HEK293 (cell line): Measurements from ENCODE around the gene BCAT1.

ENCODE experiments used
- CTCF ChIA-PET: fragments of 350-600 bp; formaldehyde crosslinking; extraction: SDS; loops from one replicate; lab custom pipeline; 2021; ENCODE audit warnings: antibody characterized with exemption; lab: Yijun Ruan, JAX
- POLR2A ChIA-PET: fragments of 300-600 bp; formaldehyde crosslinking; extraction: SDS; loops from one replicate; lab custom pipeline; 2020; ENCODE audit warnings: antibody characterized with exemption, inconsistent platforms; lab: Yijun Ruan, JAX
- H3K27ac ChIP-seq: fragments of 200-500 bp; sonication (Bioruptor generic); 2 replicates; pipeline ENCODE4 v1.5.1; 2014; ENCODE audit warnings: low read depth, low read length, control low read depth, inconsistent platforms; ENCODE audit errors: extremely low read depth
- H3K36me3 ChIP-seq, 2 experiments: fragments of 200-500 bp in 1 of 2; sonication (Bioruptor generic) in 1 of 2; 1 replicate in 1 of 2; 2 replicates in 1 of 2; pipeline ENCODE4 v1.5.1; 2014 to 2017; ENCODE audit warnings: inconsistent platforms in 2 of 2, low read length in 2 of 2; ENCODE audit not compliant: control insufficient read depth in 2 of 2, insufficient read depth in 1 of 2
- H3K4me1 ChIP-seq: fragments of 200-500 bp; sonication (Bioruptor generic); 2 replicates; pipeline ENCODE4 v1.5.1; 2014; ENCODE audit warnings: mild to moderate bottlenecking, low read length, inconsistent platforms; ENCODE audit not compliant: control insufficient read depth, insufficient read depth
- H3K4me3 ChIP-seq: 2 replicates; pipeline ENCODE4 v1.5.1; 2011; ENCODE audit warnings: low read depth, mild to moderate bottlenecking, control low read depth, low read length, moderate library complexity
- H3K9me3 ChIP-seq: fragments of 200-500 bp; sonication (Bioruptor generic); 2 replicates; pipeline ENCODE4 v1.5.1; 2014; ENCODE audit warnings: low read depth, low read length, inconsistent platforms; ENCODE audit not compliant: control insufficient read depth, insufficient read depth
- FEZF1 ChIP-seq: fragments of 450-650 bp; formaldehyde crosslinking; IDR thresholded peaks from 2 replicates; pipeline ENCODE4 v1.5.1; 2016; ENCODE audit warnings: missing biosample characterization, missing genetic modification characterization
- GLI2 ChIP-seq: fragments of 450-650 bp; formaldehyde crosslinking; IDR thresholded peaks from 2 replicates; pipeline ENCODE4; 2017; ENCODE audit warnings: missing biosample characterization, missing genetic modification characterization, low read depth, borderline replicate concordance
- HOXC10 ChIP-seq: sonication (generic); formaldehyde crosslinking; IDR thresholded peaks from 2 replicates; pipeline ENCODE4 v1.8.1; 2023; ENCODE audit warnings: mild to moderate bottlenecking, missing genetic modification reagents
- KLF7 ChIP-seq: fragments of 450-650 bp; formaldehyde crosslinking; IDR thresholded peaks from 2 replicates; pipeline ENCODE4 v1.5.1; 2016; ENCODE audit warnings: missing biosample characterization, missing genetic modification characterization, borderline replicate concordance
- TRIM28 ChIP-seq: IDR thresholded peaks from 2 replicates; pipeline ENCODE4 v1.6.1; 2011; ENCODE audit warnings: low read length, control low read depth, borderline replicate concordance
- YY2 ChIP-seq: fragments of 450-650 bp; formaldehyde crosslinking; IDR thresholded peaks from 2 replicates; pipeline ENCODE4 v1.5.1; 2016; ENCODE audit warnings: missing biosample characterization, missing genetic modification characterization
- ZNF121 ChIP-seq: fragments of 450-650 bp; formaldehyde crosslinking; IDR thresholded peaks from 2 replicates; pipeline ENCODE4 v1.5.1; 2016; ENCODE audit warnings: missing biosample characterization, missing genetic modification characterization
- ZNF146 ChIP-seq: fragments of 450-650 bp; formaldehyde crosslinking; IDR thresholded peaks from 2 replicates; pipeline ENCODE4 v1.5.1; 2016; ENCODE audit warnings: missing biosample characterization, missing genetic modification characterization
- ZNF2 ChIP-seq: fragments of 450-650 bp; formaldehyde crosslinking; IDR thresholded peaks from 2 replicates; pipeline ENCODE4 v1.5.1; 2016; ENCODE audit warnings: missing biosample characterization, missing genetic modification characterization
- ZNF335 ChIP-seq: fragments of 450-650 bp; formaldehyde crosslinking; conservative IDR thresholded peaks from 2 replicates; pipeline ENCODE4 v1.5.1; 2016; ENCODE audit warnings: missing biosample characterization, missing genetic modification characterization
- ZNF341 ChIP-seq: fragments of 450-650 bp; formaldehyde crosslinking; IDR thresholded peaks from 2 replicates; pipeline ENCODE4; 2016; ENCODE audit warnings: low read depth, missing biosample characterization, missing genetic modification characterization
- ZNF350 ChIP-seq: fragments of 450-650 bp; formaldehyde crosslinking; IDR thresholded peaks from 2 replicates; pipeline ENCODE4 v1.5.0; 2017; ENCODE audit warnings: missing biosample characterization, mild to moderate bottlenecking, missing genetic modification characterization
- ZNF394 ChIP-seq: fragments of 450-650 bp; formaldehyde crosslinking; IDR thresholded peaks from 2 replicates; pipeline ENCODE4 v1.5.1; 2016; ENCODE audit warnings: missing biosample characterization, missing genetic modification characterization, mild to moderate bottlenecking, moderate library complexity, borderline replicate concordance
- ZNF654 ChIP-seq: fragments of 450-650 bp; formaldehyde crosslinking; IDR thresholded peaks from 2 replicates; pipeline ENCODE4 v1.5.1; 2016; ENCODE audit warnings: low read depth, missing biosample characterization, missing genetic modification characterization
- ZNF660 ChIP-seq: fragments of 450-650 bp; IDR thresholded peaks from 2 replicates; pipeline ENCODE4 v1.5.1; 2018; ENCODE audit warnings: missing biosample characterization, mild to moderate bottlenecking, missing genetic modification characterization
- ZNF768 ChIP-seq: fragments of 450-650 bp; formaldehyde crosslinking; IDR thresholded peaks from 2 replicates; pipeline ENCODE4 v1.5.1; 2018; ENCODE audit warnings: missing biosample characterization, mild to moderate bottlenecking, missing genetic modification characterization
- ZNF791 ChIP-seq: fragments of 450-650 bp; formaldehyde crosslinking; IDR thresholded peaks from 2 replicates; pipeline ENCODE4 v1.5.1; 2016; ENCODE audit warnings: missing biosample characterization, missing genetic modification characterization
- ZNF843 ChIP-seq: fragments of 450-650 bp; formaldehyde crosslinking; IDR thresholded peaks from 2 replicates; pipeline ENCODE4 v1.5.1; 2016; ENCODE audit warnings: missing biosample characterization, missing genetic modification characterization
- TF ChIP-seq, protein P1 (sequence below): fragments of 450-650 bp; formaldehyde crosslinking; IDR thresholded peaks from 2 replicates; pipeline ENCODE4 v1.5.1; 2016; ENCODE audit warnings: missing biosample characterization, missing genetic modification characterization
- TF ChIP-seq, protein P2 (sequence below): fragments of 450-650 bp; formaldehyde crosslinking; IDR thresholded peaks from 2 replicates; pipeline ENCODE4 v1.5.1; 2016; ENCODE audit warnings: missing biosample characterization, missing genetic modification characterization, borderline replicate concordance
- TF ChIP-seq, protein P3 (sequence below): fragments of 450-650 bp; IDR thresholded peaks from 2 replicates; pipeline ENCODE4 v1.5.1; 2018; ENCODE audit warnings: missing biosample characterization, missing genetic modification characterization
- TF ChIP-seq, protein P4 (sequence below): fragments of 450-650 bp; formaldehyde crosslinking; IDR thresholded peaks from 2 replicates; pipeline ENCODE4 v1.5.1; 2016; ENCODE audit warnings: missing biosample characterization, missing genetic modification characterization
- TF ChIP-seq, protein P5 (sequence below): fragments of 450-650 bp; formaldehyde crosslinking; IDR thresholded peaks from 2 replicates; pipeline ENCODE4 v1.5.1; 2016; ENCODE audit warnings: missing biosample characterization, missing genetic modification characterization

BCAT1 gene

DNA sequence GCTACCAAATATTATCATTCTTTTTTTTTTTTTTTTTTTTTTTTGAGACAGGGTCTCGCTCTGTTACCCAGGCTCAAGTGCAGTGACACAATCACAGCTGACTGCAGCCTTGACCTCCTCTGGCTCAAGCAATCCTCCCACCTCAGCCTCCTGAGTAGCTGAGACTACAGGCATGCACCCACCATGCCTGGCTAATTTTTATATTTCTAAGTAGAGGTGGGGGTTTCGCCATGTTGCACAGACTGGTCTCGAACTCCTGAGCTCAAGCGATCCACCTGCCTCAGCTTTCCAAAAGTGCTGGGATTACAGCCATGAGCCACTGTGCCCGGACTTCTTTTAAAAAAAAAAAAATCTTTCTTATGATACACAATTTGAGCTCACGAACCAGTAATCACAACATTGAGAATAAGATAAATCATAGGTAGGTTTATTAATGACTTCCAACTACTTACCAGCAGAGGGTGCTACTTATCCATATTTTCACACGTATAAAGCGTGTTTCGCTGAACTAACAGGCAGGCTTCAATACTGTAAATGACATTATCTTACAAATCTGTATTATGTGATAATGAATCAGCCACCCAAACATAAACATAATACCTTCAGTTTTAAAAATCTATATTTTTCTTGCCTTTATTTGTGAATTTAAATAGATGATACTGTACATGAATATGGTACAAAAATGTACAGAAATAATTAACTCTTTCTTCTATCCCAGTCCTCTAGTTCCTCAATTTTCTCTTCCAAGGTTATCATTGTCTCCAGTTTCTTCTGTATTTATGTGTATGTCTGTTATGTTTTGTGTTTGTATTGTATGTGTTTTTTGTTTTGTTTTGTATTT lies 42.5 kb upstream of the BCAT1 start:
- POLR2A ChIA-PET: no interaction called here

DNA sequence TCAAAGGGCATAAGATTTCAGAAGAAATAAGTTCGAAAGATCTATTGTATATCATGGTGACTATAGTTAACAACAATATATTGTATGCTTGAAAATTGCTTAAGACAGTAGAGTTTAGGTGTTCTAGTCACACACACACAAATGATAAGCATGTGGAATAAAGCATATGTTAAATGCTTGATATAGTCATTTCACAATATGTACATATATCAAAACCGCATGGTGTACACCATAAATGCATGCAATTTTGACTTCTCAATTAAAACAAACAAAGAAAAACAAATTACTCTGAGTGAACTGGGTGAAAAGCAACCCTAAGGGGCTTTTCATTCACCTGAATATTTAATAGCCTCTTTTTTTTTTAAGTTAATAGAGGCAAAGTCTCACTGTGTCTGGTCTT lies 40.3 kb upstream of the BCAT1 start:
- no peaks in the 10 kb centered on the region for H3K36me3 ChIP-seq
- ChIA-PET POLR2A (no interaction called here), CTCF (interaction anchor here (0.6 kb wide), 1 partner anchor 306 kb away, joined by 4 read pairs; no protein-coding TSS in a partner anchor)
- H3K4me1 ChIP-seq: no peaks in the 10 kb centered on the region
- no peak overlapping the region for H3K27ac ChIP-seq
- no peaks in the 10 kb centered on the region; the same call in 1 of the 2 replicates for H3K9me3 ChIP-seq
- no peak overlapping the region for H3K4me3 ChIP-seq
- TF ChIP-seq, protein P1, sequence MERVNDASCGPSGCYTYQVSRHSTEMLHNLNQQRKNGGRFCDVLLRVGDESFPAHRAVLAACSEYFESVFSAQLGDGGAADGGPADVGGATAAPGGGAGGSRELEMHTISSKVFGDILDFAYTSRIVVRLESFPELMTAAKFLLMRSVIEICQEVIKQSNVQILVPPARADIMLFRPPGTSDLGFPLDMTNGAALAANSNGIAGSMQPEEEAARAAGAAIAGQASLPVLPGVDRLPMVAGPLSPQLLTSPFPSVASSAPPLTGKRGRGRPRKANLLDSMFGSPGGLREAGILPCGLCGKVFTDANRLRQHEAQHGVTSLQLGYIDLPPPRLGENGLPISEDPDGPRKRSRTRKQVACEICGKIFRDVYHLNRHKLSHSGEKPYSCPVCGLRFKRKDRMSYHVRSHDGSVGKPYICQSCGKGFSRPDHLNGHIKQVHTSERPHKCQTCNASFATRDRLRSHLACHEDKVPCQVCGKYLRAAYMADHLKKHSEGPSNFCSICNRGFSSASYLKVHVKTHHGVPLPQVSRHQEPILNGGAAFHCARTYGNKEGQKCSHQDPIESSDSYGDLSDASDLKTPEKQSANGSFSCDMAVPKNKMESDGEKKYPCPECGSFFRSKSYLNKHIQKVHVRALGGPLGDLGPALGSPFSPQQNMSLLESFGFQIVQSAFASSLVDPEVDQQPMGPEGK: no peak
- TF ChIP-seq, protein P2, sequence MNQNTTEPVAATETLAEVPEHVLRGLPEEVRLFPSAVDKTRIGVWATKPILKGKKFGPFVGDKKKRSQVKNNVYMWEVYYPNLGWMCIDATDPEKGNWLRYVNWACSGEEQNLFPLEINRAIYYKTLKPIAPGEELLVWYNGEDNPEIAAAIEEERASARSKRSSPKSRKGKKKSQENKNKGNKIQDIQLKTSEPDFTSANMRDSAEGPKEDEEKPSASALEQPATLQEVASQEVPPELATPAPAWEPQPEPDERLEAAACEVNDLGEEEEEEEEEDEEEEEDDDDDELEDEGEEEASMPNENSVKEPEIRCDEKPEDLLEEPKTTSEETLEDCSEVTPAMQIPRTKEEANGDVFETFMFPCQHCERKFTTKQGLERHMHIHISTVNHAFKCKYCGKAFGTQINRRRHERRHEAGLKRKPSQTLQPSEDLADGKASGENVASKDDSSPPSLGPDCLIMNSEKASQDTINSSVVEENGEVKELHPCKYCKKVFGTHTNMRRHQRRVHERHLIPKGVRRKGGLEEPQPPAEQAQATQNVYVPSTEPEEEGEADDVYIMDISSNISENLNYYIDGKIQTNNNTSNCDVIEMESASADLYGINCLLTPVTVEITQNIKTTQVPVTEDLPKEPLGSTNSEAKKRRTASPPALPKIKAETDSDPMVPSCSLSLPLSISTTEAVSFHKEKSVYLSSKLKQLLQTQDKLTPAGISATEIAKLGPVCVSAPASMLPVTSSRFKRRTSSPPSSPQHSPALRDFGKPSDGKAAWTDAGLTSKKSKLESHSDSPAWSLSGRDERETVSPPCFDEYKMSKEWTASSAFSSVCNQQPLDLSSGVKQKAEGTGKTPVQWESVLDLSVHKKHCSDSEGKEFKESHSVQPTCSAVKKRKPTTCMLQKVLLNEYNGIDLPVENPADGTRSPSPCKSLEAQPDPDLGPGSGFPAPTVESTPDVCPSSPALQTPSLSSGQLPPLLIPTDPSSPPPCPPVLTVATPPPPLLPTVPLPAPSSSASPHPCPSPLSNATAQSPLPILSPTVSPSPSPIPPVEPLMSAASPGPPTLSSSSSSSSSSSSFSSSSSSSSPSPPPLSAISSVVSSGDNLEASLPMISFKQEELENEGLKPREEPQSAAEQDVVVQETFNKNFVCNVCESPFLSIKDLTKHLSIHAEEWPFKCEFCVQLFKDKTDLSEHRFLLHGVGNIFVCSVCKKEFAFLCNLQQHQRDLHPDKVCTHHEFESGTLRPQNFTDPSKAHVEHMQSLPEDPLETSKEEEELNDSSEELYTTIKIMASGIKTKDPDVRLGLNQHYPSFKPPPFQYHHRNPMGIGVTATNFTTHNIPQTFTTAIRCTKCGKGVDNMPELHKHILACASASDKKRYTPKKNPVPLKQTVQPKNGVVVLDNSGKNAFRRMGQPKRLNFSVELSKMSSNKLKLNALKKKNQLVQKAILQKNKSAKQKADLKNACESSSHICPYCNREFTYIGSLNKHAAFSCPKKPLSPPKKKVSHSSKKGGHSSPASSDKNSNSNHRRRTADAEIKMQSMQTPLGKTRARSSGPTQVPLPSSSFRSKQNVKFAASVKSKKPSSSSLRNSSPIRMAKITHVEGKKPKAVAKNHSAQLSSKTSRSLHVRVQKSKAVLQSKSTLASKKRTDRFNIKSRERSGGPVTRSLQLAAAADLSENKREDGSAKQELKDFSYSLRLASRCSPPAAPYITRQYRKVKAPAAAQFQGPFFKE (tag by site-specific recombination): no peak
- TF ChIP-seq FEZF1 (tag by site-specific recombination) (no peak), YY2 (tag by site-specific recombination) (no peak), KLF7 (tag by site-specific recombination) (no peak), GLI2 (tag by site-specific recombination) (no peak), ZNF843 (no peak), ZNF350 (tag by site-specific recombination) (no peak), ZNF341 (tag by site-specific recombination) (no peak), ZNF146 (tag by site-specific recombination) (no peak), ZNF768 (tag by site-specific recombination) (no peak), TRIM28 (no peak), ZNF121 (tag by site-specific recombination) (no peak), ZNF335 (tag by site-specific recombination) (no peak), ZNF394 (no peak)
- TF ChIP-seq, protein P3, sequence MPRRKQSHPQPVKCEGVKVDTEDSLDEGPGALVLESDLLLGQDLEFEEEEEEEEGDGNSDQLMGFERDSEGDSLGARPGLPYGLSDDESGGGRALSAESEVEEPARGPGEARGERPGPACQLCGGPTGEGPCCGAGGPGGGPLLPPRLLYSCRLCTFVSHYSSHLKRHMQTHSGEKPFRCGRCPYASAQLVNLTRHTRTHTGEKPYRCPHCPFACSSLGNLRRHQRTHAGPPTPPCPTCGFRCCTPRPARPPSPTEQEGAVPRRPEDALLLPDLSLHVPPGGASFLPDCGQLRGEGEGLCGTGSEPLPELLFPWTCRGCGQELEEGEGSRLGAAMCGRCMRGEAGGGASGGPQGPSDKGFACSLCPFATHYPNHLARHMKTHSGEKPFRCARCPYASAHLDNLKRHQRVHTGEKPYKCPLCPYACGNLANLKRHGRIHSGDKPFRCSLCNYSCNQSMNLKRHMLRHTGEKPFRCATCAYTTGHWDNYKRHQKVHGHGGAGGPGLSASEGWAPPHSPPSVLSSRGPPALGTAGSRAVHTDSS (tag by site-specific recombination): no peak
- TF ChIP-seq, protein P4, sequence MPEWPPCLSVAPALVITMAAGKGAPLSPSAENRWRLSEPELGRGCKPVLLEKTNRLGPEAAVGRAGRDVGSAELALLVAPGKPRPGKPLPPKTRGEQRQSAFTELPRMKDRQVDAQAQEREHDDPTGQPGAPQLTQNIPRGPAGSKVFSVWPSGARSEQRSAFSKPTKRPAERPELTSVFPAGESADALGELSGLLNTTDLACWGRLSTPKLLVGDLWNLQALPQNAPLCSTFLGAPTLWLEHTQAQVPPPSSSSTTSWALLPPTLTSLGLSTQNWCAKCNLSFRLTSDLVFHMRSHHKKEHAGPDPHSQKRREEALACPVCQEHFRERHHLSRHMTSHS (tag by site-specific recombination): no peak

More for the DNA sequence above, 42.5 kb upstream of the BCAT1 start:
- Histone ChIP-seq H3K36me3 (no peaks in the 10 kb centered on the region), H3K4me3 (no peak overlapping the region), H3K27ac (no peak overlapping the region), H3K9me3 (no peaks in the 10 kb centered on the region), H3K4me1 (no peaks in the 10 kb centered on the region)
- CTCF ChIA-PET: interaction anchor here (0.6 to 3.4 kb wide), 21 partner anchors 9 to 1515 kb away, joined by 3 to 60 read pairs (median 3); no protein-coding TSS in a partner anchor
- TF ChIP-seq, protein P5, sequence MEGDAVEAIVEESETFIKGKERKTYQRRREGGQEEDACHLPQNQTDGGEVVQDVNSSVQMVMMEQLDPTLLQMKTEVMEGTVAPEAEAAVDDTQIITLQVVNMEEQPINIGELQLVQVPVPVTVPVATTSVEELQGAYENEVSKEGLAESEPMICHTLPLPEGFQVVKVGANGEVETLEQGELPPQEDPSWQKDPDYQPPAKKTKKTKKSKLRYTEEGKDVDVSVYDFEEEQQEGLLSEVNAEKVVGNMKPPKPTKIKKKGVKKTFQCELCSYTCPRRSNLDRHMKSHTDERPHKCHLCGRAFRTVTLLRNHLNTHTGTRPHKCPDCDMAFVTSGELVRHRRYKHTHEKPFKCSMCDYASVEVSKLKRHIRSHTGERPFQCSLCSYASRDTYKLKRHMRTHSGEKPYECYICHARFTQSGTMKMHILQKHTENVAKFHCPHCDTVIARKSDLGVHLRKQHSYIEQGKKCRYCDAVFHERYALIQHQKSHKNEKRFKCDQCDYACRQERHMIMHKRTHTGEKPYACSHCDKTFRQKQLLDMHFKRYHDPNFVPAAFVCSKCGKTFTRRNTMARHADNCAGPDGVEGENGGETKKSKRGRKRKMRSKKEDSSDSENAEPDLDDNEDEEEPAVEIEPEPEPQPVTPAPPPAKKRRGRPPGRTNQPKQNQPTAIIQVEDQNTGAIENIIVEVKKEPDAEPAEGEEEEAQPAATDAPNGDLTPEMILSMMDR (tag by site-specific recombination): peak; percentile 59; the same call in 1 of the 2 replicates
- TF ChIP-seq ZNF791 (tag by site-specific recombination): no peak
- 0 out of 2 replicates have a peak, but pooled peaks have one; percentile 34 for TF ChIP-seq ZNF660 (tag by site-specific recombination)
- TF ChIP-seq ZNF654: peak; percentile 90
- peak; percentile 43 for TF ChIP-seq ZNF2
- no peak for TF ChIP-seq HOXC10 (CRISPR knock-in tag)
